H9 (cell line): ENCODE results near the gene STK10. TPM values are rescaled to one million over a fixed set of nuclear protein-coding genes. Genes with fewer than 3 reads are reported as not detected.

Experiments
- DNase-seq: peaks from one replicate; pipeline ENCODE4 v3.0.0-alpha.2; 2017
- H2AFZ ChIP-seq: one replicate; pipeline ENCODE4 v1.6.1; 2013; ENCODE audit warnings: mild to moderate bottlenecking, low read length, control low read depth, moderate library complexity
- H2AK5ac ChIP-seq: 2 replicates; pipeline ENCODE4 v1.6.1; 2013; ENCODE audit warnings: low read length, control low read depth, mixed read lengths; ENCODE audit not compliant: insufficient read length
- H2BK120ac ChIP-seq: one replicate; pipeline ENCODE4 v1.6.1; 2013; ENCODE audit warnings: low read depth, mild to moderate bottlenecking, low read length, control low read depth, inconsistent platforms; ENCODE audit not compliant: poor library complexity, severe bottlenecking
- H2BK12ac ChIP-seq: 2 replicates; pipeline ENCODE4 v1.6.1; 2013; ENCODE audit warnings: low read length, control low read depth, mixed read lengths, low read depth; ENCODE audit not compliant: insufficient read length
- H2BK15ac ChIP-seq: 2 replicates; pipeline ENCODE4 v1.6.1; 2013; ENCODE audit warnings: low read depth, low read length, control low read depth
- H2BK20ac ChIP-seq: one replicate; pipeline ENCODE4 v1.6.1; 2013; ENCODE audit warnings: low read depth, mild to moderate bottlenecking, low read length, control low read depth, inconsistent platforms; ENCODE audit not compliant: poor library complexity, severe bottlenecking
- H2BK5ac ChIP-seq: 2 replicates; pipeline ENCODE4 v1.6.1; 2013; ENCODE audit warnings: low read length, control low read depth, mixed read lengths; ENCODE audit not compliant: insufficient read length
- H3K14ac ChIP-seq: 2 replicates; pipeline ENCODE4 v1.6.1; 2013; ENCODE audit warnings: low read length, control low read depth; ENCODE audit not compliant: insufficient read depth
- H3K18ac ChIP-seq: 2 replicates; pipeline ENCODE4 v1.6.1; 2013; ENCODE audit warnings: low read depth, mild to moderate bottlenecking, mixed read lengths, low read length, control low read depth; ENCODE audit not compliant: insufficient read length
- H3K23ac ChIP-seq: 2 replicates; pipeline ENCODE4 v1.6.1; 2013; ENCODE audit warnings: low read length, control low read depth, mixed read lengths, low read depth; ENCODE audit not compliant: insufficient read length
- H3K23me2 ChIP-seq: 2 replicates; pipeline ENCODE4 v1.6.1; 2013; ENCODE audit warnings: low read depth, mild to moderate bottlenecking, mixed read lengths, low read length, control low read depth; ENCODE audit not compliant: insufficient read length, poor library complexity, severe bottlenecking
- H3K27ac ChIP-seq: 2 replicates; pipeline ENCODE4 v1.5.1; 2013; ENCODE audit warnings: low read length, control low read depth, mixed read lengths, low read depth; ENCODE audit not compliant: insufficient read length
- H3K27me3 ChIP-seq: 2 replicates; pipeline ENCODE4 v1.6.1; 2013; ENCODE audit warnings: low read length, control low read depth, inconsistent platforms; ENCODE audit not compliant: insufficient read depth
- H3K4ac ChIP-seq: 2 replicates; pipeline ENCODE4 v1.6.1; 2013; ENCODE audit warnings: low read depth, mild to moderate bottlenecking, control low read depth, inconsistent platforms, low read length, moderate library complexity
- H3K4me1 ChIP-seq: 2 replicates; pipeline ENCODE4 v1.6.1; 2013; ENCODE audit warnings: low read length, control low read depth, inconsistent platforms; ENCODE audit not compliant: insufficient read depth
- H3K4me2 ChIP-seq: 2 replicates; pipeline ENCODE4 v1.6.1; 2013; ENCODE audit warnings: low read length, control low read depth, mixed read lengths; ENCODE audit not compliant: insufficient read length, insufficient read depth
- H3K56ac ChIP-seq: 2 replicates; pipeline ENCODE4 v1.6.1; 2013; ENCODE audit warnings: low read depth, mild to moderate bottlenecking, mixed read lengths, low read length, control low read depth; ENCODE audit not compliant: insufficient read length
- H3K79me1 ChIP-seq: 2 replicates; pipeline ENCODE4 v1.6.1; 2013; ENCODE audit warnings: low read depth, mild to moderate bottlenecking, moderate library complexity, low read length, control low read depth, inconsistent platforms; ENCODE audit not compliant: insufficient read depth, poor library complexity, severe bottlenecking
- H3K79me2 ChIP-seq: 2 replicates; pipeline ENCODE4 v1.6.1; 2013; ENCODE audit warnings: low read length, control low read depth, inconsistent platforms; ENCODE audit not compliant: insufficient read depth
- H3K9ac ChIP-seq: 2 replicates; pipeline ENCODE4 v1.6.1; 2013; ENCODE audit warnings: low read length, control low read depth, mixed read lengths; ENCODE audit not compliant: insufficient read length; ENCODE audit errors: extremely low read depth
- H3K9me3 ChIP-seq: one replicate; pipeline ENCODE4 v1.6.1; 2013; ENCODE audit warnings: low read depth, low read length, inconsistent platforms; ENCODE audit not compliant: control insufficient read depth
- H3T11ph ChIP-seq: one replicate; pipeline ENCODE4 v1.6.1; 2013; ENCODE audit warnings: mild to moderate bottlenecking, low read length, control low read depth, inconsistent platforms
- H4K20me1 ChIP-seq: one replicate; pipeline ENCODE4 v1.6.1; 2013; ENCODE audit not compliant: control insufficient read depth, insufficient read length, insufficient read depth
- H4K5ac ChIP-seq: 2 replicates; pipeline ENCODE4 v1.6.1; 2013; ENCODE audit warnings: low read depth, mild to moderate bottlenecking, mixed read lengths, low read length, control low read depth; ENCODE audit not compliant: insufficient read length
- H4K8ac ChIP-seq: replicated peaks from 2 replicates; pipeline ENCODE4 v1.6.1; 2013; ENCODE audit warnings: low read length, control low read depth, mixed read lengths, low read depth; ENCODE audit not compliant: insufficient read length
- H4K91ac ChIP-seq: 2 replicates; pipeline ENCODE4 v1.6.1; 2013; ENCODE audit warnings: low read depth, mild to moderate bottlenecking, moderate library complexity, mixed read lengths, low read length, control low read depth; ENCODE audit not compliant: insufficient read length
- H3K27ac Mint-ChIP-seq, 3 experiments: 2 replicates in 2 of 3; 3 replicates in 1 of 3; pipeline ENCODE4 v1.8.0; 2020 to 2021; ENCODE audit warnings: mixed read lengths in 3 of 3, mild to moderate bottlenecking in 1 of 3, moderate library complexity in 1 of 3
- H3K27me3 Mint-ChIP-seq: 2 replicates; pipeline ENCODE4 v1.8.0; 2021; ENCODE audit warnings: low read depth, mild to moderate bottlenecking, moderate library complexity, mixed read lengths
- H3K36me3 Mint-ChIP-seq, 3 experiments: 2 replicates in 2 of 3; 3 replicates in 1 of 3; pipeline ENCODE4 v1.8.0; 2020 to 2021; ENCODE audit warnings: low read depth in 3 of 3, mixed read lengths in 3 of 3; ENCODE audit not compliant: insufficient read depth in 1 of 3
- H3K4me1 Mint-ChIP-seq, 2 experiments: 2 replicates each; pipeline ENCODE4 v1.8.0; 2020; ENCODE audit warnings: mixed read lengths in 2 of 2
- H3K4me3 Mint-ChIP-seq, 2 experiments: 2 replicates in 1 of 2; 3 replicates in 1 of 2; pipeline ENCODE4 v1.8.0; 2020 to 2021; ENCODE audit warnings: mild to moderate bottlenecking in 2 of 2, mixed read lengths in 2 of 2, moderate library complexity in 1 of 2
- H3K9me3 Mint-ChIP-seq, 2 experiments: 2 replicates in 1 of 2; 3 replicates in 1 of 2; pipeline ENCODE4 v1.8.0; 2020; ENCODE audit warnings: mild to moderate bottlenecking in 2 of 2, mixed read lengths in 2 of 2, moderate library complexity in 1 of 2
- CTCF ChIP-seq: fragments of 200-600 bp; sonication (generic); conservative IDR thresholded peaks from 3 replicates; pipeline ENCODE4 v1.8.0; 2021; ENCODE audit warnings: antibody characterized with exemption, mild to moderate bottlenecking
- WGBS: extraction: QIAGEN DNeasy Blood & Tissue Kit; methylation state at CpG from one replicate; pipeline ENCODE4 v1.1.7; 2013; ENCODE audit warnings: missing lambda C conversion rate, low lambda C conversion rate, mixed read lengths; ENCODE audit not compliant: insufficient read length; ENCODE audit errors: extremely low coverage; 5-methylcytosine and 5-hydroxymethylcytosine counted together
- total RNA-seq: library from RNA; stranded (reverse); gene quantifications from 2 replicates; pipeline ENCODE4 v1.2.1, GENCODE V29; 2021

Gene STK10
- total RNA-seq, 1 experiment from 2014 or later, result 14.6 TPM

DNA sequence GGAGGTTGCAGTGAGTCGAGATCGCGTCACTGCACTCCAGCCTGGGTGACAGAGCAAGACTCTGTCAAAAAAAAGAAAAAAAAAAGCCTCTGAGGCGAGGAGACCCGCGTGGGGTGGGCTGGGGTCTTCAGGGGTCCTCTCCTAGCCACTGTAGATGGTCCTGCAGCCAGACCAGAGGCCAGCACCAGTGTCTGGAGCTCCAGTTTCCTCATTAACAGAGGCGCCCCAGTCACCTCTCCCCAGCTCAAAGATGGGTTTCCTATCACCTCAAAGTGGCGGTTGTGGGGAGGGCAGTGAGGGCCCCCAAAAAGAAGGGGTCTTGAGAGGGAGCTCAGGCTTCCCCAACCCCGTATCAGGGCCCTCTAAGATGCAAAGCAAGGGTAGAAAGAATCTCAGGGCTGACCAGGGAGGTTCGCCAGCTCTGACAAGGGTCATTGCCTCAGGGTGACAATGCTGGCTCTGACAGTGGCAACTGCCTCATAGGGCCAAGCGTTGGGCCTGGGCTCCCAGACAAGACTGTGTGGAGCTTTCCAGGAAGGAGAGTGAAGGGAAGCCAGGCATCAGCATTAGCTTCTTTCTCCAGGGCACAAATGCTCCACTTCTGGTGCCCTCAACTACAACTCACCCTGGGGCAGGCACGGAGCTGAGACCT, 15.0 kb downstream of the STK10 start:
- Mint-ChIP-seq H3K36me3 (no peaks in the 10 kb centered on the region; a peak in 3 of 7 replicates), H3K4me1 (peaks cover 41% of the 10 kb centered on the region in 2 experiments), H3K27ac (peak overlapping the region in 1 of 3 experiments; percentile 67; a peak in 2 of 7 replicates), H3K9me3 (no peaks in the 10 kb centered on the region), H3K4me3 (peak overlapping the region in 1 of 2 experiments; percentile 34; a peak in 1 of 5 replicates), H3K27me3 (no peaks in the 10 kb centered on the region; the same call in 1 of the 2 replicates)
- no peak overlapping the region for H3K9ac ChIP-seq
- H3K79me2 ChIP-seq, result no peaks in the 10 kb centered on the region
- no peak overlapping the region for H3K14ac ChIP-seq
- H3K4me1 ChIP-seq, result no peaks in the 10 kb centered on the region
- WGBS, result no CpG with 5 or more reads among the region's 12 CpGs
- H2BK5ac ChIP-seq, result no peak overlapping the region
- no peak overlapping the region for H2AK5ac ChIP-seq
- no peak overlapping the region for H2BK12ac ChIP-seq
- H3K23ac ChIP-seq, result no peak overlapping the region
- no peaks in the 10 kb centered on the region for H3K79me1 ChIP-seq
- no peak overlapping the region for H3K27ac ChIP-seq
- no peak overlapping the region for H4K8ac ChIP-seq
- no peak overlapping the region for H4K5ac ChIP-seq
- H4K91ac ChIP-seq, result no peak overlapping the region
- no peak overlapping the region for H3K4ac ChIP-seq
- H3K56ac ChIP-seq, result no peak overlapping the region
- no peak overlapping the region for H2BK15ac ChIP-seq
- DNase-seq, result no peak
- no peak for TF ChIP-seq CTCF
- H3K27me3 ChIP-seq, result no peaks in the 10 kb centered on the region
- H2BK20ac ChIP-seq, result no peak overlapping the region
- no peak overlapping the region for H2AFZ ChIP-seq
- H3K23me2 ChIP-seq, result no peaks in the 10 kb centered on the region
- H3K9me3 ChIP-seq, result no peaks in the 10 kb centered on the region
- no peak overlapping the region for H3K4me2 ChIP-seq
- no peak overlapping the region for H3K18ac ChIP-seq
- peaks cover 2% of the 10 kb centered on the region for H4K20me1 ChIP-seq
- H3T11ph ChIP-seq, result no peak overlapping the region
- H2BK120ac ChIP-seq, result no peak overlapping the region
